ENCODE measurements around the gene P3H4. TPM values are rescaled to one million over a fixed set of nuclear protein-coding genes. Genes with fewer than 3 reads are reported as not detected.

The P3H4 gene
- total RNA-seq, 4 donors from 2014 or later: 8.4 to 19.9 (median 14.4) TPM

DNA sequence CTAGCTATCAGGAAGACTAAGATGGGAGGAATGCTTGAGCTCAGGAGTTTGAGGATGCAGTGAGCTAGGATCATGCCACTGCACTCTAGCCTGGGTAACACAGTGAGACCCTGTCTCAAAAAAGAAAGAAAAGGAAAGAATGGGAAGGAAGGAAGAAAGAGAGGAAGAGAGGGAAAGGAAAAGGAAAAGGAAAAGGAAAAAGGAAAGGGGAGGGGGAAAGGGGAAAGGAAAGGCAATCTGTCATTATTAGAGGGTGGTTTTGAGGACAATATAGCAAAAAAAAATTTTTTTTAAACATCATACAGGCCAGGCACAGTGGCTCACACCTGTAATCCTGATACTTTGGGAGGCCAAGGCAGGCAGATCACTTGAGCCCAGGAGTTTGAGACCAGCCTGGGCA is 45.6 kb downstream of the P3H4 start:
- Histone ChIP-seq H3K36me3 (peaks cover 0 to 100% (median 85%) of the 10 kb centered on the region in 4 donors), H3K27me3 (no peaks in the 10 kb centered on the region), H3K9me3 (no peaks in the 10 kb centered on the region), H3K4me1 (no peaks in the 10 kb centered on the region), H3K27ac (replicated peaks in 1 of 4) (no peak overlapping the region), H3K4me3 (no peak overlapping the region)
- intact Hi-C loops (cut with DNase I): no loop called here
- no peak for DNase-seq (ENCODE audit: extremely low spot score)
- no peak for TF ChIP-seq POLR2AphosphoS5 (IDR thresholded peaks at IDR 0.05)
- no peak for TF ChIP-seq EP300 (IDR thresholded peaks at IDR 0.05)
- TF ChIP-seq, protein P1, sequence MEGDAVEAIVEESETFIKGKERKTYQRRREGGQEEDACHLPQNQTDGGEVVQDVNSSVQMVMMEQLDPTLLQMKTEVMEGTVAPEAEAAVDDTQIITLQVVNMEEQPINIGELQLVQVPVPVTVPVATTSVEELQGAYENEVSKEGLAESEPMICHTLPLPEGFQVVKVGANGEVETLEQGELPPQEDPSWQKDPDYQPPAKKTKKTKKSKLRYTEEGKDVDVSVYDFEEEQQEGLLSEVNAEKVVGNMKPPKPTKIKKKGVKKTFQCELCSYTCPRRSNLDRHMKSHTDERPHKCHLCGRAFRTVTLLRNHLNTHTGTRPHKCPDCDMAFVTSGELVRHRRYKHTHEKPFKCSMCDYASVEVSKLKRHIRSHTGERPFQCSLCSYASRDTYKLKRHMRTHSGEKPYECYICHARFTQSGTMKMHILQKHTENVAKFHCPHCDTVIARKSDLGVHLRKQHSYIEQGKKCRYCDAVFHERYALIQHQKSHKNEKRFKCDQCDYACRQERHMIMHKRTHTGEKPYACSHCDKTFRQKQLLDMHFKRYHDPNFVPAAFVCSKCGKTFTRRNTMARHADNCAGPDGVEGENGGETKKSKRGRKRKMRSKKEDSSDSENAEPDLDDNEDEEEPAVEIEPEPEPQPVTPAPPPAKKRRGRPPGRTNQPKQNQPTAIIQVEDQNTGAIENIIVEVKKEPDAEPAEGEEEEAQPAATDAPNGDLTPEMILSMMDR (IDR thresholded peaks at IDR 0.05): no peak
- TF ChIP-seq POLR2A (IDR thresholded peaks at IDR 0.05; ENCODE audit: low read depth): no peak

DNA sequence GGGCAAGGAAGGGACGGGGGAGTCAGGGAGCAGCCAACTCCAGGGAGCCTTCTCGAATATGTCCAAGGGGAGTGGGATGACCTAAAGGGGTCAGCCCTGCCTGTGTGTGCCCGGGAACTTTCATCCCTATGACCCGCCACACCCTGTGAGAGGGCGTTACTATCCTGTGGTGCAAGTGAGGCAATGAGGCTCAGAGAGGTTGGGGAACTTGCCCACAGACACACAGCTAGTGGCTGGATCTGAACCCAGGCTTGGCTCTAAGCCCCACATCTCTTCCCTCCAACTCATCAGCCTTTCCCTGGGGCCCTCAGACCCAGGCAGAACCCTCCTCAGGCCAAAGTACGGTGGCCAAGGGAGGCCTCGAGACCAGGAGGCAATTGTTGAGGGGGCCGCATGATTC is 48.4 kb downstream of the P3H4 start:
- intact Hi-C loops (cut with DNase I): no loop called here
- TF ChIP-seq EP300 (IDR thresholded peaks at IDR 0.05) (no peak), POLR2A (IDR thresholded peaks at IDR 0.05; ENCODE audit: low read depth) (no peak)
- TF ChIP-seq, protein P1 (IDR thresholded peaks at IDR 0.05): no peak
- 97% methylated on average over 6 of the region's 8 CpGs for WGBS
- no peaks in the 10 kb centered on the region for H3K27me3 ChIP-seq
- H3K27ac ChIP-seq (replicated peaks in 1 of 4): no peak overlapping the region
- DNase-seq (ENCODE audit: extremely low spot score): no peak
- peaks cover 0 to 100% (median 80%) of the 10 kb centered on the region in 4 donors for H3K36me3 ChIP-seq
- H3K4me3 ChIP-seq: no peak overlapping the region
- H3K9me3 ChIP-seq: no peaks in the 10 kb centered on the region
- no peaks in the 10 kb centered on the region for H3K4me1 ChIP-seq

- WGBS: 96% methylated on average over 16 of the region's 16 CpGs
- Histone ChIP-seq H3K9me3 (no peaks in the 10 kb centered on the region), H3K4me1 (no peaks in the 10 kb centered on the region), H3K27ac (replicated peaks in 1 of 4) (no peak overlapping the region), H3K27me3 (no peaks in the 10 kb centered on the region), H3K4me3 (no peak overlapping the region), H3K36me3 (peaks cover 0 to 100% (median 80%) of the 10 kb centered on the region in 4 donors)
- TF ChIP-seq EP300 (IDR thresholded peaks at IDR 0.05): no peak
- no peak for TF ChIP-seq POLR2A (IDR thresholded peaks at IDR 0.05; ENCODE audit: low read depth)
- no peak for TF ChIP-seq POLR2AphosphoS5 (IDR thresholded peaks at IDR 0.05)
- TF ChIP-seq, protein P1 (IDR thresholded peaks at IDR 0.05): no peak
- DNase-seq (ENCODE audit: extremely low spot score): no peak
- intact Hi-C loops (cut with DNase I): no loop called here
Measured at GRCh38 chr17:41762841-41763240, 48.9 kb downstream of the P3H4 start.

- intact Hi-C loops (cut with DNase I): no loop called here
- Histone ChIP-seq H3K4me3 (no peak overlapping the region), H3K27me3 (no peaks in the 10 kb centered on the region), H3K9me3 (no peaks in the 10 kb centered on the region), H3K27ac (replicated peaks in 1 of 4) (no peak overlapping the region), H3K4me1 (no peaks in the 10 kb centered on the region), H3K36me3 (peaks cover 0 to 100% (median 80%) of the 10 kb centered on the region in 4 donors)
- DNase-seq (ENCODE audit: extremely low spot score): no peak
- TF ChIP-seq EP300 (IDR thresholded peaks at IDR 0.05): no peak
- TF ChIP-seq, protein P1 (IDR thresholded peaks at IDR 0.05): no peak
- TF ChIP-seq POLR2A (IDR thresholded peaks at IDR 0.05; ENCODE audit: low read depth): no peak
- TF ChIP-seq POLR2AphosphoS5 (IDR thresholded peaks at IDR 0.05): no peak
- WGBS: 84% methylated on average over 4 of the region's 6 CpGs
Measured at GRCh38 chr17:41762391-41762790, 49.4 kb downstream of the P3H4 start.

GRCh38 chr17:41760878-41761277 is 50.9 kb downstream of the P3H4 start:
- Histone ChIP-seq H3K4me1 (no peaks in the 10 kb centered on the region), H3K27me3 (no peaks in the 10 kb centered on the region), H3K27ac (replicated peaks in 1 of 4) (no peak overlapping the region), H3K4me3 (no peak overlapping the region), H3K9me3 (no peaks in the 10 kb centered on the region), H3K36me3 (peaks cover 0 to 100% (median 84%) of the 10 kb centered on the region in 4 donors)
- TF ChIP-seq POLR2A (IDR thresholded peaks at IDR 0.05; ENCODE audit: low read depth) (no peak), EP300 (IDR thresholded peaks at IDR 0.05) (no peak), POLR2AphosphoS5 (IDR thresholded peaks at IDR 0.05) (no peak)
- TF ChIP-seq, protein P1 (IDR thresholded peaks at IDR 0.05): no peak
- intact Hi-C loops (cut with DNase I): no loop called here
- WGBS: 92% methylated on average over 6 of the region's 6 CpGs
- no peak for DNase-seq (ENCODE audit: extremely low spot score)

Measured in esophagus muscularis mucosa (tissue), 4 donors.